Amniotic epithelial cell (primary cell): ENCODE data around the gene PTPRB.
A peak's percentile ranks its signal among the peaks of the same experiment; 100 is the strongest.

Source experiments
- DNase-seq: peaks from one replicate; pipeline ENCODE4 v3.0.0-alpha.2; 2010; ENCODE audit warnings: low read depth

PTPRB gene

DNA sequence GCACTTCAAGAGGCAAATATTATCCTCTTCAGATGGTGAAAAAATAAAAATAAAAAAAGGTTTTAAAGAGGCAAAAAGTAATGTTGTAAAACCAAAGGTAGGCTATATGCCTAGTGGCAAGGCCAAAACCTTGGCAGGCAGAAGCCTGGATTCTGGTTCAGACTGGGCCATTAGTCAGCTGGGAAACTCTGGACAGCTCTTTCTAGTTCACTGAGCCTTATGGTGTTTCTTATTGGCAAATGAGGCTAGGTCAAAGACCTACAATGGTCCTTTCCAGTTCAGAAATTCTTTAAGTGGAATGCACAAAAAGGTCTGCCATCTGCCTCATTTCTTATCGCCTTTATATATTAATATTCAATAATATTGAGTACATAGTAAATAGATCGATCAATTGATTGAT is 44.6 kb downstream of the PTPRB start:
- no peak for DNase-seq

DNA sequence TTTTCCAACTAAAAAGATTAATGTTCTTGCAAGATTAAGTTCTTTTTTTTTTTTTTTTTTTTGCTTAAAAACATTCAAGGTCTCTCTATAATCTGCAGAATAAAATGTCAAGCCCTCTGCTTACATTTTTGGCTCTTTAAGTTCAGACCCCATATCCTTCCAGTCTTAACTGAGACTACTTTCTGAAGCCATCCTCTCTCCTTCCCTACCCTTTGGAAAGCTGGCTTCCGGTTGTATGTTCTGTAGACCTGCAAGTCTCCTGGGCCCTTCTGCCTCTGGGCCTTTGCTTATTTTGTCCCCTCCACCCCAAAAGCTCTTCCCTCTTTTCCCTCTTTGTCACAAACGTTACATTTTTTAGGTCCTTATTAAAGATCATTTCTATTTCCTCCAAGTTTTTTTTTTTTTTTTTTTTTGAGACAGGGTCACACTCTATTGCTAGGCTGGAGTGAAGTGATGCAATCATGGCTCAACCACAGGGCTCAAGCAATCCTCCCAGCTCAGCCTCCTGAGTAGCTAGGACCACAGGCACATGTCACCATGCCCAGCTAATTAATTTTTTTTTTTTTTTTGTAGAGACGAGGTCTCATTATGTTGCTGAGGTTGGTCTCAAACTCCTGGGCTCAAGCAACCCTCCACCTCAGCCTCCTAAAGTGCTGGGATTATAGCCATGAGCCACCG is 46.5 kb downstream of the PTPRB start:
- no peak for DNase-seq

DNA sequence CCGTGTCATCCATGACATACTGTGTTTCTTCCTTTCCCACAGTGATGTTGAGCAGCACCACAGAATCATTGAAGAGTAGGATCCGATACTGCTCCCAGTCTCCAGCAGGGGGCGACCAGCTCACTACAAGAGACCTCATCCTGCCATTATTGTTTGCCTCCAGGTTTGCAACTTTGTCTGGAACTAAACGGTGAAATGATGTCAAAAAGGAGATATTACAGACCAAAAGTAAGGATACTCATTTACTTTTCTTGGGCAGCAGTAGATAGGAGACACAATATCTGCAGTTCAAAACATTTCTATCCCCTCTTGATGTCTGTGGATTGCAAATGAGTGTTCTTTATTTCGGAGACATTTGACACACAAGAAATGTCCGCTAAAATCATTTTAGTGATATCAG is 47.2 kb downstream of the PTPRB start:
- DNase-seq, result peak; percentile 68

DNA sequence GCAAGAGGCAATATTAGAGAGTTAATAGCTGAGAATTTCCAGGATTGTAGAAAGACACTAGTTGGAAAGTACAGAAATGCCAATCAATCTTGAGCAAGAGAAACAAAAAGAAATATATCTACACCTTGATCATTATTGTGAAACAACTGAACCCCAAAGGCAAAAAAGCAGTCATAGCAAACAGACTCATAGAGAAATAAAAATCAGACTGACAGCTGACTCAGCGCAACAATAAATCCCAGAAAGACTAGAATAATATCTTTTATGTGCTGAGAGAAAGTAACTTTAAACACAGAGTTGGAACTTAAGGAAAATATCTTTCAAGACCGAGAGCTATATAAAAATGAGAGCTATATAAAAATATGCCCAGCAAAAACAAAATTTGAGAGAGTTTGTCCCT is 52.9 kb downstream of the PTPRB start:
- no peak for DNase-seq

DNA sequence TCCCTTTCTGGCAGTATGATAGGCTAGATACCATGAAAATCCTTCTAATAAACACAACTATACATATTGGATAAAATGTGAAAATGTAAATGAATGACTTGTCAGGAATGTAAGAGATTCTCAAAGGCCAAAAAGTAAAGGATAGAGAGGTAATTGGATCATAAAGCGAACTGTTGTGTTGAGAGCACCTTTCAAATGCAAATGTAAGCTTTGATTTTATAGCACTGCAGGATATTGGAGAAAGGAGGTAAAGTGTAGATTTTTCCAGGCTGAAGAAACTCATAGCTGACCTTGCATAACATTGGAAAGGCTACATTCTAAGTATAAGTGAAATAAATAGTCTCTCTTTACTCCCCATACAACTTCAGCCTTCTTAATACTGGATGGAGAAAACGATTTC is 54.0 kb downstream of the PTPRB start:
- DNase-seq, result no peak

DNA sequence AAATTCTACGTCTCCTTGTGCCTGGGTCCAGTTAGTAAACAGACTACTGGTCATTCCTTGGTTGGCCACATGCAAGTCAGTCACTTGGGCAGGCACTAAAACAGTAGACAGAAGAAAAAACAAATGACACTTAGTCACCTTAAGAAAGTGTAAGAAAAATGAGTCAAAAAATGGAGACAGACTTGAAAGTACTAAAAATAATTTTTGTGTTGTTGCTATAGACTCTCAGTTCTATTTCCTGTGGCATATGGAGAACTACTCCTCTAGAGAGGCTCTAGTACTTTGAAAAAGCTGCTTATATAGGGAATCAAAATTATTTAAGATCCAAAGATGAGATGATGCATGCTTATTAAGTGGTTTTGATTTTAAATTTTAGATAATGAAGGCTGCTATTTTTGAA is 56.0 kb downstream of the PTPRB start:
- DNase-seq, result no peak

GRCh38 chr12:70577283-70577634 is 60.0 kb downstream of the PTPRB start:
- DNase-seq, result no peak

- DNase-seq, result peak; percentile 75
These were observed 60.6 kb downstream of the PTPRB start for GRCh38 chr12:70576341-70577282.

- DNase-seq, result no peak
These were observed 65.4 kb downstream of the PTPRB start for GRCh38 chr12:70571705-70572268.

DNA sequence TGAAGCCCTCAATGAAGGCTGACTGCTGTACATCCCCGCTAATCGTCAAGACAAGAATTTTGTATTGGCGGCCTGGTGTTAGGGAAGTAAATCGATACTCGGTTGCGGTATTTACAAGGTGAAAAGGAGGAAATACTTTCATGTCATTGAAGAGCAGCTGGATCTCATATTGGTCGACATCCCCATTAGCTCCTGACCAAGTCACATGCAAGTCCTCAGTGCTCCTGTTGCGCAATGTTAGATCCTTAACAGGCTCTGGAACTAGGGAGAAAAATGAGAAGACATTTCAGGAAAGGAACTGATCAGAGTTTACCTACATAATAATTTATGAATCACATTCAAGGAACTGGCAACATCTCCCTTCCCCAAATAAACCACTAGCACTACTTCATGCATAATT is 66.2 kb downstream of the PTPRB start:
- no peak for DNase-seq

DNA sequence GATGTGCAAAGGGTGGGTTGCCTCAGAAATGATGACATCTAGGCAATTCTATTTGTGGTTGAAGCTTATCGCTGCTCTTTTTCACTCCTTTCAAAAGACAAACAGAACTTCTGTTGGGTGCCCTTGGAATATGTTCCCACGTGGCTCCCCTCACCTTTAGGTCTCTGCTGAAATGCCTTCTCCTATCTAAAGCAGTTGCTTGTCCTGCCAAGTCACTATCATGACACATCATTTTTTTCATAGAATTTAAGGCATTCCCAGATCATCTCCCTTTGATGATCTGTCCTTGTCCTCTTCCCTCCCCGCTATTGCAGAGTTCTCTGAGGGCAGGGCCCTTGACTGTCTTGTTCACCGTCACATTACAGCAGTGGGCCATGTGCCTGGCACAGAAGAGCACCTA is 75.7 kb downstream of the PTPRB start:
- no peak for DNase-seq

GRCh38 chr12:70560671-70561070 is 76.6 kb downstream of the PTPRB start:
- no peak for DNase-seq

DNA sequence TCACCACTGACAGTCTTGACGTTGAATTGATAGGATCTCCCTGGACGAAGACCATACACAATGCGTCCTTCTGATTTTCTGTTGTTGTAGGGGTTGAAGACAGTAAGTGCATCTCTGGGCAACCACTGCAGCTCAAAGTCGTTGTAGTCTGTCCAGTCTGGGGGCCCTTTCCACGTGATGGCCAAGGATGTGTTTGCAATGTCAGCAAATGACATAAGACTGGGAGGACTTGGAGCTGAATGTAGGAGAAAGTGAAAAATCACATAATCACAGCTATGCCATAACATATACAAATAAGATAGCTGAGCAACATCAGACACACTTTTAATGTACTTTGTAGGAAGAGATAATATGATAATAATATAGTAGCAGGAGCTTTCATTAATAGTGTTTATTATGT is 77.8 kb downstream of the PTPRB start:
- no peak for DNase-seq

DNA sequence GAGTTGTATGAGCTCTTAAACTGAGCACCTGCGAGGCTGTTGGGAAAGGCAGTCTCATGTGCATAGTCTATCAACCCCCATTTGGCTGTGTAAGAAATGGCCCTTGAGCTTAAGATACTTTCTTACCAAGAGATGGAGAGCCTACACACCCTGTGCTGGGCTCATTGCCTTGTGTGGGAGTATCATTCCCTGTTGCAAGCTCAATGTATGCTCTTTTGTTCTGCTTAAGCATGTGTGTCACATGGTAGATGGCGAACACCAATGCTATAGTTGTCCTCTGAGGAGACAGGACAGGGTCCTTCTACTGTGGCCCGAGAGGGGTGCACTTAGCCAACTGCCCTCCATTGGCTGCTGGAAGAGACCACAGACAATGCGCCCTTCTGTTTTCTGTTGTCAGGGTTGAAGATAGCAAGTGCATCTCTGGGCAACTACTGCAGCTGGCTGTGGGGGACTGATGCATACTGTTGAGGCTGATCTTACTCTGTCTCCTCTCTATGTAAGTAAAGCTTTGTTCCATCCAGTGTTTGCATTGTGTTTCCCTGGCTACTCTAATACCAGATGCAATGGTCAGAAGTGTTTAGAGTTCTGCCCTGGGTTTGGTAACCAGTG is 79.5 kb downstream of the PTPRB start:
- no peak for DNase-seq

GRCh38 chr12:70556179-70556869 is 80.9 kb downstream of the PTPRB start:
- DNase-seq, result no peak

GRCh38 chr12:70555081-70555480 is 82.1 kb downstream of the PTPRB start:
- no peak for DNase-seq

- DNase-seq, result no peak
These were observed 83.8 kb downstream of the PTPRB start for GRCh38 chr12:70553391-70553859.

DNA sequence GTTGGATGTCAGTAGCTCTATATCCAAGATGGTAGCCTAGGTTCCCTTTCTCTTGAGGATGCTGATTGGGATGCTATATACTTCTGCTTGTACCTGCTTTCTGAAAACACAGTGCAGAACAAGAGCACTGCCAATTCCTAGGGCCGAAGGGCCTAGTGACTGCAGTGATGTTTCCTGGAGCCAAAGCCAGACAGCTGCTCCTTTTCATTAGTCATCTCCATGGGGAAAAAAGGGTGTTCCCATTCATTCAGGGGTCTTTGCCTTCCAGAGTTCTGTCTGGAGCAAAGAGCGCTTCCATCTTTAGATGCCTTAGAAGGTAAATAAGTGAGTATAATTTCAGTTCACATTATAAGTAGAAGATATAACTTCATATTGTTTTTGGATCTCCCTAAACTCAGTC is 85.5 kb downstream of the PTPRB start:
- no peak for DNase-seq

GRCh38 chr12:70550180-70550577 is 87.0 kb downstream of the PTPRB start:
- DNase-seq, result peak; percentile 22

- peak; percentile 64 for DNase-seq
These were observed 87.7 kb downstream of the PTPRB start for GRCh38 chr12:70549340-70550179.

DNA sequence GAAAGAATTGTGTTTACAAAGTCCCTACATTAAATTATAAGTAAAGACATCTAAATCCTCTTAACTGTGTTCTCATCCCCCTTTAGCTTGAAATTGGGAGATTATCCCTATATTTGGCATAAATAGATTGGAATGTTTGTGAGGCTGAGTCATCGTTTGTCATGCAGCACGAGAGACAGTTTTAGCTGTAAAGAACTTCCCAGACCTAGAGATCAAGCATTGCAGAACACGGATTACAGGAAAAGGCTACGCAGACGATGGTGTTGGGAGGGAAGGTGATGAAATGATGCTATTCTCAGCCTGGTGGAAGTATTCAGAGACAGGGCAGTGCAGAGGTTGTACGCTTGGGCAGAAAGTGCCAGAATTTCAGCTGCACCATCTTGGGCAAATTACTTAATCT is 93.8 kb downstream of the PTPRB start:
- peak; percentile 91 for DNase-seq
